Endothelial cell (in vitro differentiated cells): ENCODE results near the gene TIMM10. TPM values are rescaled to one million over a fixed set of nuclear protein-coding genes. Genes with fewer than 3 reads are reported as not detected.

Experiments used
- DNase-seq: peaks from one replicate; pipeline ENCODE4 v3.0.0; 2021; ENCODE audit warnings: low spot score
- H3K27ac Mint-ChIP-seq: one replicate; pipeline ENCODE4 v1.8.0; 2021; ENCODE audit warnings: mixed read lengths, inconsistent platforms; ENCODE audit not compliant: unreplicated experiment
- H3K27me3 Mint-ChIP-seq: one replicate; pipeline ENCODE4 v1.8.0; 2021; ENCODE audit warnings: mild to moderate bottlenecking, moderate library complexity, mixed read lengths, inconsistent platforms; ENCODE audit not compliant: unreplicated experiment
- H3K36me3 Mint-ChIP-seq: one replicate; pipeline ENCODE4 v1.8.0; 2021; ENCODE audit warnings: mild to moderate bottlenecking, low read depth, mixed read lengths, inconsistent platforms; ENCODE audit not compliant: unreplicated experiment
- H3K4me1 Mint-ChIP-seq: one replicate; pipeline ENCODE4 v1.8.0; 2021; ENCODE audit warnings: mild to moderate bottlenecking, mixed read lengths, inconsistent platforms; ENCODE audit not compliant: unreplicated experiment
- H3K4me3 Mint-ChIP-seq: one replicate; pipeline ENCODE4 v1.8.0; 2021; ENCODE audit warnings: mild to moderate bottlenecking, mixed read lengths, inconsistent platforms; ENCODE audit not compliant: unreplicated experiment
- H3K9me3 Mint-ChIP-seq: one replicate; pipeline ENCODE4 v1.8.0; 2021; ENCODE audit warnings: mixed read lengths, inconsistent platforms; ENCODE audit not compliant: unreplicated experiment
- CTCF ChIP-seq: fragments of 200-600 bp; sonication (generic); IDR thresholded peaks from one replicate; pipeline ENCODE4 v1.5.0; 2021; ENCODE audit warnings: antibody characterized with exemption; ENCODE audit not compliant: unreplicated experiment
- total RNA-seq: library from RNA; stranded (reverse); fragmentation: NEBNext Ultra II Directional; extraction: Animal tissue kit (Norgen Biotek cat#: 25700); gene quantifications from one replicate; pipeline ENCODE4 v1.2.1, GENCODE V29; 2021; ENCODE audit not compliant: unreplicated experiment

The TIMM10 gene
- total RNA-seq, 1 donor from 2014 or later, result 60.2 TPM

- no peaks in the 10 kb centered on the region for H3K9me3 Mint-ChIP-seq
- H3K4me1 Mint-ChIP-seq, result peaks cover 3% of the 10 kb centered on the region
- no peak overlapping the region for H3K27ac Mint-ChIP-seq
- H3K27me3 Mint-ChIP-seq, result peaks cover 11% of the 10 kb centered on the region
- no peak for TF ChIP-seq CTCF
- no peak overlapping the region for H3K4me3 Mint-ChIP-seq
- peaks cover 11% of the 10 kb centered on the region for H3K36me3 Mint-ChIP-seq
- DNase-seq, result no peak
These were observed 18.7 kb downstream of the TIMM10 start for GRCh38 chr11:57511741-57512430.

GRCh38 chr11:57508341-57509170 is 22.0 kb downstream of the TIMM10 start:
- TF ChIP-seq CTCF, result no peak
- no peak for DNase-seq
- Mint-ChIP-seq H3K36me3 (peaks cover 6% of the 10 kb centered on the region), H3K4me1 (peaks cover 2% of the 10 kb centered on the region), H3K9me3 (no peaks in the 10 kb centered on the region), H3K27ac (no peak overlapping the region), H3K27me3 (peaks cover 9% of the 10 kb centered on the region), H3K4me3 (no peak overlapping the region)

GRCh38 chr11:57506522-57506921 is 24.0 kb downstream of the TIMM10 start:
- no peaks in the 10 kb centered on the region for H3K4me1 Mint-ChIP-seq
- peaks cover 4% of the 10 kb centered on the region for H3K36me3 Mint-ChIP-seq
- DNase-seq, result no peak
- no peak for TF ChIP-seq CTCF
- no peak overlapping the region for H3K27ac Mint-ChIP-seq
- H3K9me3 Mint-ChIP-seq, result no peaks in the 10 kb centered on the region
- H3K27me3 Mint-ChIP-seq, result peaks cover 3% of the 10 kb centered on the region
- H3K4me3 Mint-ChIP-seq, result no peak overlapping the region

- Mint-ChIP-seq H3K4me3 (no peak overlapping the region), H3K27me3 (peaks cover 8% of the 10 kb centered on the region), H3K27ac (peak overlapping the region; percentile 36), H3K4me1 (peaks cover 9% of the 10 kb centered on the region), H3K9me3 (no peaks in the 10 kb centered on the region), H3K36me3 (peaks cover 11% of the 10 kb centered on the region)
- no peak for DNase-seq
- TF ChIP-seq CTCF, result no peak
These were observed 26.0 kb downstream of the TIMM10 start for GRCh38 chr11:57504511-57504910.

GRCh38 chr11:57502870-57503269 is 27.7 kb downstream of the TIMM10 start:
- H3K9me3 Mint-ChIP-seq, result no peaks in the 10 kb centered on the region
- H3K36me3 Mint-ChIP-seq, result peaks cover 11% of the 10 kb centered on the region
- DNase-seq, result no peak
- H3K27me3 Mint-ChIP-seq, result peaks cover 8% of the 10 kb centered on the region
- no peak overlapping the region for H3K4me3 Mint-ChIP-seq
- peaks cover 9% of the 10 kb centered on the region for H3K4me1 Mint-ChIP-seq
- no peak overlapping the region for H3K27ac Mint-ChIP-seq
- no peak for TF ChIP-seq CTCF
